ENCODE data around the gene RPS25.

- no peak for TF ChIP-seq YY1 (IDR thresholded peaks at IDR 0.05; ENCODE audit: insufficient read depth, insufficient read length)
- TF ChIP-seq ZNF274 (IDR thresholded peaks at IDR 0.05; ENCODE audit: low read depth, low read length), result no peak
- TF ChIP-seq SUZ12 (IDR thresholded peaks at IDR 0.05; ENCODE audit: extremely low read depth, insufficient read depth, insufficient read length), result no peak
Measured at GRCh38 chr11:119016216-119017009, 1.7 kb downstream of the RPS25 start.
